ENCODE results near the gene OS9. TPM values are rescaled to one million over a fixed set of nuclear protein-coding genes. Genes with fewer than 3 reads are reported as not detected.
A peak's percentile ranks its signal among the peaks of the same experiment; 100 is the strongest.

Gene OS9
- total RNA-seq, 1 experiment from 2014 or later = 186 TPM

DNA sequence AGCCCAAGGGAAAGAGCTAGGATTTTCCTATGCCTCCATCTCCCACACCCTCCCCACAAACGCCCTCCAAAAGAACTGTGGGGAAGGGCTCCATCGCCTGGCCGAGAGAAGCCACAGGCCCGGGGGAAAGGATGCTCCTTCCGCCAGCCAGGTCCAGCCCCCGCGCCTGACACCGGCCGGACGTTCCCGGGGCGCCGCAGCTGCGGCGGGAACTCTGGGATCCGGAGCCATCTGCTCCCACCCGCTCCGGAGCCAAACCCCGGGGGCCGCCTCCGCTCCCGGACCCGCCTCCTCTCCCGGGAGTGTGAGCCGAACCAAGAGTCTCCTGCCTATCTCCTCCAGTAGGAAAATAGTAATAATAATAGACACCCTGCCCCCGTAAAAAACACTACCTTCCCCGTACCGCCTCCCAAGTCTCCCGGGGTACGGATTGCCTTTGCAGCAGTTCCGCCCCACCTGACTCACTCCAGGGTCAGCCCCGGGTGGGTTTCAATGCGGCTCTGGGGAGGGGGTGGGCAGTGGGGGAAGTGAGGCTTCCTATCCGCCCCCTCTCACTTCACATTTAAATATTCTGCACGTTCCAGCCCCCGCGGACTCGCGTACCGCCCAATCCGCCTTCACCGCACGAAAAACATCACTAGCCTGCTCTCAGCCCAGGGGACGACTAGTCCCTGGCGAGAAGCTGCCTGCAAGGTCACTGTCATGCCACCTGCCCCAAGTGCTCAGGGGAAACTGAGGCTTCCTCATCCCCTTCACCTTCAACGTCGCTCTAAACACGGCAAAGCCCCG, 42.2 kb downstream of the OS9 start:
- H3K27me3 ChIP-seq (ENCODE audit: control insufficient read depth, insufficient read depth, low read length) = no peaks in the 10 kb centered on the region; the same call in 1 of the 2 replicates
- POLR2A ChIA-PET = interaction anchor here (0.8 kb wide), 1 partner anchor 9 kb away, joined by 4 read pairs; the partner anchor contains the start of gene TSPAN31
- ATAC-seq (peak; percentile 82), DNase-seq (ENCODE audit: low read depth, low spot score) (no peak)
- in situ Hi-C loops (cut with HindIII; ENCODE audit: low pct_unique_long_range_greater_than_20kb, low sequenced_read_pairs) (no loop called here), intact Hi-C loops (cut with micrococcal nuclease; ENCODE audit: unreplicated experiment) (loop anchor here (5.0 kb wide), 1 partner anchor 154 kb away; no protein-coding TSS in a partner anchor)
- no peaks in the 10 kb centered on the region for H3K9me3 ChIP-seq (ENCODE audit: control insufficient read depth, insufficient read depth, low read depth, low read length)
- peak overlapping the region; percentile 31 to 54 for H3K4me3 ChIP-seq (ENCODE audit: low read depth in 2 of 2, low read length in 2 of 2)
- no peak overlapping the region for H3K27ac ChIP-seq (ENCODE audit: low read length)
- no peaks in the 10 kb centered on the region for H3K36me3 ChIP-seq (ENCODE audit: control insufficient read depth, insufficient read depth, low read length)
- no TSS peak for BruUV-seq (replicated peaks)
- CTCF ChIA-PET = interaction anchor here (0.6 to 1.6 kb wide), 7 partner anchors 9 to 277 kb away, joined by 3 to 12 read pairs (median 4); no protein-coding TSS in a partner anchor
- H3K4me1 ChIP-seq (ENCODE audit: control insufficient read depth, insufficient read depth, low read length) = peaks cover 7% of the 10 kb centered on the region; the same call in 1 of the 2 replicates
- TF ChIP-seq, protein P1, sequence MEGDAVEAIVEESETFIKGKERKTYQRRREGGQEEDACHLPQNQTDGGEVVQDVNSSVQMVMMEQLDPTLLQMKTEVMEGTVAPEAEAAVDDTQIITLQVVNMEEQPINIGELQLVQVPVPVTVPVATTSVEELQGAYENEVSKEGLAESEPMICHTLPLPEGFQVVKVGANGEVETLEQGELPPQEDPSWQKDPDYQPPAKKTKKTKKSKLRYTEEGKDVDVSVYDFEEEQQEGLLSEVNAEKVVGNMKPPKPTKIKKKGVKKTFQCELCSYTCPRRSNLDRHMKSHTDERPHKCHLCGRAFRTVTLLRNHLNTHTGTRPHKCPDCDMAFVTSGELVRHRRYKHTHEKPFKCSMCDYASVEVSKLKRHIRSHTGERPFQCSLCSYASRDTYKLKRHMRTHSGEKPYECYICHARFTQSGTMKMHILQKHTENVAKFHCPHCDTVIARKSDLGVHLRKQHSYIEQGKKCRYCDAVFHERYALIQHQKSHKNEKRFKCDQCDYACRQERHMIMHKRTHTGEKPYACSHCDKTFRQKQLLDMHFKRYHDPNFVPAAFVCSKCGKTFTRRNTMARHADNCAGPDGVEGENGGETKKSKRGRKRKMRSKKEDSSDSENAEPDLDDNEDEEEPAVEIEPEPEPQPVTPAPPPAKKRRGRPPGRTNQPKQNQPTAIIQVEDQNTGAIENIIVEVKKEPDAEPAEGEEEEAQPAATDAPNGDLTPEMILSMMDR (IDR thresholded peaks at IDR 0.05) = peak; percentile 80
- TF ChIP-seq, protein P2, sequence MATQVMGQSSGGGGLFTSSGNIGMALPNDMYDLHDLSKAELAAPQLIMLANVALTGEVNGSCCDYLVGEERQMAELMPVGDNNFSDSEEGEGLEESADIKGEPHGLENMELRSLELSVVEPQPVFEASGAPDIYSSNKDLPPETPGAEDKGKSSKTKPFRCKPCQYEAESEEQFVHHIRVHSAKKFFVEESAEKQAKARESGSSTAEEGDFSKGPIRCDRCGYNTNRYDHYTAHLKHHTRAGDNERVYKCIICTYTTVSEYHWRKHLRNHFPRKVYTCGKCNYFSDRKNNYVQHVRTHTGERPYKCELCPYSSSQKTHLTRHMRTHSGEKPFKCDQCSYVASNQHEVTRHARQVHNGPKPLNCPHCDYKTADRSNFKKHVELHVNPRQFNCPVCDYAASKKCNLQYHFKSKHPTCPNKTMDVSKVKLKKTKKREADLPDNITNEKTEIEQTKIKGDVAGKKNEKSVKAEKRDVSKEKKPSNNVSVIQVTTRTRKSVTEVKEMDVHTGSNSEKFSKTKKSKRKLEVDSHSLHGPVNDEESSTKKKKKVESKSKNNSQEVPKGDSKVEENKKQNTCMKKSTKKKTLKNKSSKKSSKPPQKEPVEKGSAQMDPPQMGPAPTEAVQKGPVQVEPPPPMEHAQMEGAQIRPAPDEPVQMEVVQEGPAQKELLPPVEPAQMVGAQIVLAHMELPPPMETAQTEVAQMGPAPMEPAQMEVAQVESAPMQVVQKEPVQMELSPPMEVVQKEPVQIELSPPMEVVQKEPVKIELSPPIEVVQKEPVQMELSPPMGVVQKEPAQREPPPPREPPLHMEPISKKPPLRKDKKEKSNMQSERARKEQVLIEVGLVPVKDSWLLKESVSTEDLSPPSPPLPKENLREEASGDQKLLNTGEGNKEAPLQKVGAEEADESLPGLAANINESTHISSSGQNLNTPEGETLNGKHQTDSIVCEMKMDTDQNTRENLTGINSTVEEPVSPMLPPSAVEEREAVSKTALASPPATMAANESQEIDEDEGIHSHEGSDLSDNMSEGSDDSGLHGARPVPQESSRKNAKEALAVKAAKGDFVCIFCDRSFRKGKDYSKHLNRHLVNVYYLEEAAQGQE (IDR thresholded peaks at IDR 0.05; ENCODE audit: insufficient read depth in 1 of 2, low read depth in 2 of 2, low read length in 1 of 2) = no peak
- no peak for TF ChIP-seq POLR2AphosphoS5 (IDR thresholded peaks at IDR 0.05; ENCODE audit: low read depth, low read length)
- TF ChIP-seq TCF7L2 (IDR thresholded peaks at IDR 0.05; ENCODE audit: low read depth, low read length) = no peak
- no peak for TF ChIP-seq SIN3A (IDR thresholded peaks at IDR 0.05; ENCODE audit: borderline replicate concordance, insufficient read depth, low read depth, low read length)

DNA sequence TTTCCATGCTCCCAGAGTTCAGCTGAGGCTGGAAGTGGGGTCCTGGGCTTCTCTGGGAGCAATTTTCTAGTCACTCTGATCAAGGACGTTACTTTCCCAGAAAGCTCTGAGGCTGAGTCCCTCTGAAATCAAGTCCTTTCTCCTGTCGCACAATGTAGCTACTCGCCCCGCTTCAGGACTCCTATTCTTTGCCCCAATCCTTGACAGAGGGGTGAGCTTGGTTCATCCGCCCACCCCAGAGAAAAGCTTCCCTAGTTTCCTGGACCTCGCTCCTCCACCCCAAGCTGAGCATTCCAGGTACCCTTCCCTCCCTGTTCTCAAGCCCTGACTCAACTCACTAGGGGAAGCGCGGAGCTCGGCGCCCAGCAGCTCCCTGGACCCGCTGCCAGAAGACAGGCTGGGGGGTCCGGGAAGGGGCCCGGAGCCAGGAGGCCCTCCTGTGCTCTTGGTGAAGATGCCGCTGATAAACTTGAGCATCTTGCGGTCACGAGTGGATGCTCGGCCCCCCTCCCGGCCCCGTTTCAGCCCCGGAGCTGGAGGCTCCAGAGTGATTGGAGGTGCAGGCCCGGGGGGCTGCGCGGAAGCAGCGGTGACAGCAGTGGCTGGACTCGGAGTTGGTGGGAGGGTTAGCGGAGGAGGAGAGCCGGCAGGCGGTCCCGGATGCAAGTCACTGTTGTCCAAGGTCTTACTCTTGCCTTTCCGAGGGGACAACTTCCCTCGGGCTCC, 43.0 kb downstream of the OS9 start:
- in situ Hi-C loops (cut with HindIII; ENCODE audit: low pct_unique_long_range_greater_than_20kb, low sequenced_read_pairs) (no loop called here), intact Hi-C loops (cut with micrococcal nuclease; ENCODE audit: unreplicated experiment) (loop anchor here (5.0 kb wide), 1 partner anchor 155 kb away; no protein-coding TSS in a partner anchor)
- Histone ChIP-seq H3K27me3 (ENCODE audit: control insufficient read depth, insufficient read depth, low read length) (no peaks in the 10 kb centered on the region; the same call in 1 of the 2 replicates), H3K4me3 (ENCODE audit: low read depth in 2 of 2, low read length in 2 of 2) (peak overlapping the region; percentile 38 to 54), H3K9me3 (ENCODE audit: control insufficient read depth, insufficient read depth, low read depth, low read length) (no peaks in the 10 kb centered on the region), H3K4me1 (ENCODE audit: control insufficient read depth, insufficient read depth, low read length) (peaks cover 7% of the 10 kb centered on the region; the same call in 1 of the 2 replicates), H3K36me3 (ENCODE audit: control insufficient read depth, insufficient read depth, low read length) (peaks cover 3% of the 10 kb centered on the region; the same call in 1 of the 2 replicates), H3K27ac (ENCODE audit: low read length) (no peak overlapping the region)
- ChIA-PET POLR2A (interaction anchor here (0.8 kb wide), 1 partner anchor 9 kb away, joined by 4 read pairs; the partner anchor contains the start of gene TSPAN31), CTCF (interaction anchor here (0.6 to 1.2 kb wide), 2 partner anchors 10 to 41 kb away, joined by 5 to 12 read pairs; no protein-coding TSS in a partner anchor)
- peak; percentile 39 for ATAC-seq
- no TSS peak for BruUV-seq (replicated peaks)
- DNase-seq (ENCODE audit: low read depth, low spot score) = no peak
- TF ChIP-seq SIN3A (IDR thresholded peaks at IDR 0.05; ENCODE audit: borderline replicate concordance, insufficient read depth, low read depth, low read length) (no peak), POLR2AphosphoS5 (IDR thresholded peaks at IDR 0.05; ENCODE audit: low read depth, low read length) (no peak), TCF7L2 (IDR thresholded peaks at IDR 0.05; ENCODE audit: low read depth, low read length) (no peak)
- TF ChIP-seq, protein P1 (IDR thresholded peaks at IDR 0.05) = no peak
- TF ChIP-seq, protein P2 (IDR thresholded peaks at IDR 0.05; ENCODE audit: insufficient read depth in 1 of 2, low read depth in 2 of 2, low read length in 1 of 2) = no peak
